Astrocyte (in vitro differentiated cells and primary cell): ENCODE data around the gene MYH10.

Experiments used
- CTCF ChIP-seq: IDR thresholded peaks from 2 replicates; pipeline ENCODE4 v1.5.1; 2011; ENCODE audit warnings: low read depth, mild to moderate bottlenecking, inconsistent platforms, low read length, moderate library complexity; ENCODE audit not compliant: insufficient read depth
- EZH2 ChIP-seq: IDR thresholded peaks from 2 replicates; pipeline ENCODE4 v1.6.1; 2012; ENCODE audit warnings: mild to moderate bottlenecking, low read length, inconsistent platforms; ENCODE audit not compliant: insufficient read depth

GRCh38 chr17:8665684-8666083 lies 35.2 kb upstream of the MYH10 start:
- no peak for TF ChIP-seq CTCF
- TF ChIP-seq EZH2, result no peak
